ENCODE results near the gene DYNLT4. TPM values are rescaled to one million over a fixed set of nuclear protein-coding genes. Genes with fewer than 3 reads are reported as not detected.

DYNLT4 gene
- total RNA-seq, 1 experiment from 2014 or later, result 0.31 TPM

DNA sequence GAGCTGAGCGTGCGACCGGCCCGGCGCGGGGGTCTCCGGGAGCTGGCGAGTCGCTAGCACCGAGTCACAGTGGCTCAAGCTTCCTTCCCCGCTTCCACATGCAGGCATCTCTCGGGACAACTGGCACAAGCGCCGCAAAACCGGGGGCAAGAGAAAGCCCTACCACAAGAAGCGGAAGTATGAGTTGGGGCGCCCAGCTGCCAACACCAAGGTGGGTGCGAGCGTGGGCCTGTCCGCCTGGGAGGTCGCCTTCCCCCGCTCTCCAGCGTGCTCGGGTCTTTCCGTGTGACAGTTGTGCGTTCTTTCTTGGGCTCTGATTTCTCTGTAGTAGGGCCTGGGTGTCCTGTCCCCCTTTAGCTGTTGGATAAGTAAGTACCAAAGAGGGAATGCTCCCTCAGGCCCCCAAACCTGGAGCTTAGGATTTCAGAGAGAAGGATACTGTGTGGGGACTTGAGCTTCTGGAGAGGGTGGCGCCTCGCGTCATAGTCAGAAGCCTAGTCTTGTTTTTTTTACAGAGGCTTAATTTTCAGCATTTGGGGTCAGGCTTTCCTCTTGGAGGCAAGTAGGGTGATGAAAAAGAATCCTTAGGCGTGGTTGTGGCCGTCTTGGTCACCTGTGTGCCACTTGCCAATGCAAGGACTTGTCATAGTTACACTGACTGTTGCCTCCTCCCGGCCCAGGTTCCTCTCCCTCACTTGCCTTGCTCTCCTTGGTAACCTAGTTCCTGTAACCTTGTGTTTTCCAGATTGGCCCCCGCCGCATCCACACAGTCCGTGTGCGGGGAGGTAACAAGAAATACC, 31.0 kb downstream of the DYNLT4 start (continued):
- TF ChIP-seq, protein P1, sequence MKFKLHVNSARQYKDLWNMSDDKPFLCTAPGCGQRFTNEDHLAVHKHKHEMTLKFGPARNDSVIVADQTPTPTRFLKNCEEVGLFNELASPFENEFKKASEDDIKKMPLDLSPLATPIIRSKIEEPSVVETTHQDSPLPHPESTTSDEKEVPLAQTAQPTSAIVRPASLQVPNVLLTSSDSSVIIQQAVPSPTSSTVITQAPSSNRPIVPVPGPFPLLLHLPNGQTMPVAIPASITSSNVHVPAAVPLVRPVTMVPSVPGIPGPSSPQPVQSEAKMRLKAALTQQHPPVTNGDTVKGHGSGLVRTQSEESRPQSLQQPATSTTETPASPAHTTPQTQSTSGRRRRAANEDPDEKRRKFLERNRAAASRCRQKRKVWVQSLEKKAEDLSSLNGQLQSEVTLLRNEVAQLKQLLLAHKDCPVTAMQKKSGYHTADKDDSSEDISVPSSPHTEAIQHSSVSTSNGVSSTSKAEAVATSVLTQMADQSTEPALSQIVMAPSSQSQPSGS (CRISPR knock-in tag; IDR thresholded peaks at IDR 0.05; ENCODE audit: borderline replicate concordance, low read depth), result no peak
- TF ChIP-seq, protein P2, sequence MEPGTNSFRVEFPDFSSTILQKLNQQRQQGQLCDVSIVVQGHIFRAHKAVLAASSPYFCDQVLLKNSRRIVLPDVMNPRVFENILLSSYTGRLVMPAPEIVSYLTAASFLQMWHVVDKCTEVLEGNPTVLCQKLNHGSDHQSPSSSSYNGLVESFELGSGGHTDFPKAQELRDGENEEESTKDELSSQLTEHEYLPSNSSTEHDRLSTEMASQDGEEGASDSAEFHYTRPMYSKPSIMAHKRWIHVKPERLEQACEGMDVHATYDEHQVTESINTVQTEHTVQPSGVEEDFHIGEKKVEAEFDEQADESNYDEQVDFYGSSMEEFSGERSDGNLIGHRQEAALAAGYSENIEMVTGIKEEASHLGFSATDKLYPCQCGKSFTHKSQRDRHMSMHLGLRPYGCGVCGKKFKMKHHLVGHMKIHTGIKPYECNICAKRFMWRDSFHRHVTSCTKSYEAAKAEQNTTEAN (CRISPR knock-in tag; IDR thresholded peaks at IDR 0.05), result no peak; the same call in 1 of the 2 replicates
- no peak for TF ChIP-seq GRHL2 (CRISPR knock-in tag; IDR thresholded peaks at IDR 0.05; ENCODE audit: insufficient replicate concordance, severe bottlenecking)
- no peak for TF ChIP-seq ZNF219 (CRISPR knock-in tag; IDR thresholded peaks at IDR 0.05; ENCODE audit: borderline replicate concordance)
- no peak for TF ChIP-seq TEAD4 (CRISPR knock-in tag; IDR thresholded peaks at IDR 0.05)
- TF ChIP-seq, protein P3, sequence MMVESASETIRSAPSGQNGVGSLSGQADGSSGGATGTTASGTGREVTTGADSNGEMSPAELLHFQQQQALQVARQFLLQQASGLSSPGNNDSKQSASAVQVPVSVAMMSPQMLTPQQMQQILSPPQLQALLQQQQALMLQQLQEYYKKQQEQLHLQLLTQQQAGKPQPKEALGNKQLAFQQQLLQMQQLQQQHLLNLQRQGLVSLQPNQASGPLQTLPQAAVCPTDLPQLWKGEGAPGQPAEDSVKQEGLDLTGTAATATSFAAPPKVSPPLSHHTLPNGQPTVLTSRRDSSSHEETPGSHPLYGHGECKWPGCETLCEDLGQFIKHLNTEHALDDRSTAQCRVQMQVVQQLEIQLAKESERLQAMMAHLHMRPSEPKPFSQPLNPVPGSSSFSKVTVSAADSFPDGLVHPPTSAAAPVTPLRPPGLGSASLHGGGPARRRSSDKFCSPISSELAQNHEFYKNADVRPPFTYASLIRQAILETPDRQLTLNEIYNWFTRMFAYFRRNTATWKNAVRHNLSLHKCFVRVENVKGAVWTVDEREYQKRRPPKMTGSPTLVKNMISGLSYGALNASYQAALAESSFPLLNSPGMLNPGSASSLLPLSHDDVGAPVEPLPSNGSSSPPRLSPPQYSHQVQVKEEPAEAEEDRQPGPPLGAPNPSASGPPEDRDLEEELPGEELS (CRISPR knock-in tag; IDR thresholded peaks at IDR 0.05), result 0 out of 2 replicates have a peak, but pooled peaks have one; percentile 49
- no peak for TF ChIP-seq CBFB (CRISPR knock-in tag; IDR thresholded peaks at IDR 0.05; ENCODE audit: low read depth)
- no peak for TF ChIP-seq ZNF416 (CRISPR knock-in tag; IDR thresholded peaks at IDR 0.05)
- 0 out of 2 replicates have a peak, but pooled peaks have one; percentile 11 for TF ChIP-seq NR1H2 (CRISPR knock-in tag; IDR thresholded peaks at IDR 0.05)
- no peak for TF ChIP-seq SMAD4 (CRISPR knock-in tag; IDR thresholded peaks at IDR 0.05)
- TF ChIP-seq, protein P4, sequence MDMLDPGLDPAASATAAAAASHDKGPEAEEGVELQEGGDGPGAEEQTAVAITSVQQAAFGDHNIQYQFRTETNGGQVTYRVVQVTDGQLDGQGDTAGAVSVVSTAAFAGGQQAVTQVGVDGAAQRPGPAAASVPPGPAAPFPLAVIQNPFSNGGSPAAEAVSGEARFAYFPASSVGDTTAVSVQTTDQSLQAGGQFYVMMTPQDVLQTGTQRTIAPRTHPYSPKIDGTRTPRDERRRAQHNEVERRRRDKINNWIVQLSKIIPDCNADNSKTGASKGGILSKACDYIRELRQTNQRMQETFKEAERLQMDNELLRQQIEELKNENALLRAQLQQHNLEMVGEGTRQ (CRISPR knock-in tag; IDR thresholded peaks at IDR 0.05), result no peak
- no peak for TF ChIP-seq EMX1 (CRISPR knock-in tag; IDR thresholded peaks at IDR 0.05)
- no peak for TF ChIP-seq SOX15 (CRISPR knock-in tag; IDR thresholded peaks at IDR 0.05)
- TF ChIP-seq IRF2 (CRISPR knock-in tag; IDR thresholded peaks at IDR 0.05; ENCODE audit: borderline replicate concordance, low read depth), result no peak
- TF ChIP-seq MXD4 (CRISPR knock-in tag; IDR thresholded peaks at IDR 0.05; ENCODE audit: borderline replicate concordance), result no peak
- TF ChIP-seq, protein P5, sequence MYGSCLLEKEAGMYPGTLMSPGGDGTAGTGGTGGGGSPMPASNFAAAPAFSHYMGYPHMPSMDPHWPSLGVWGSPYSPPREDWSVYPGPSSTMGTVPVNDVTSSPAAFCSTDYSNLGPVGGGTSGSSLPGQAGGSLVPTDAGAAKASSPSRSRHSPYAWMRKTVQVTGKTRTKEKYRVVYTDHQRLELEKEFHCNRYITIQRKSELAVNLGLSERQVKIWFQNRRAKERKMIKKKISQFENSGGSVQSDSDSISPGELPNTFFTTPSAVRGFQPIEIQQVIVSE (CRISPR knock-in tag; IDR thresholded peaks at IDR 0.05; ENCODE audit: borderline replicate concordance), result no peak
- TF ChIP-seq ZNF671 (CRISPR knock-in tag; IDR thresholded peaks at IDR 0.05), result no peak
- no peak for TF ChIP-seq TEAD1 (CRISPR knock-in tag; IDR thresholded peaks at IDR 0.05)
- no peak for TF ChIP-seq TP53 (CRISPR knock-in tag; IDR thresholded peaks at IDR 0.05)
- no peak for TF ChIP-seq NFYB (CRISPR knock-in tag; conservative IDR thresholded peaks at IDR 0.05; ENCODE audit: low read depth)
- TF ChIP-seq JAZF1 (CRISPR knock-in tag; IDR thresholded peaks at IDR 0.05), result no peak
- TF ChIP-seq, protein P6, sequence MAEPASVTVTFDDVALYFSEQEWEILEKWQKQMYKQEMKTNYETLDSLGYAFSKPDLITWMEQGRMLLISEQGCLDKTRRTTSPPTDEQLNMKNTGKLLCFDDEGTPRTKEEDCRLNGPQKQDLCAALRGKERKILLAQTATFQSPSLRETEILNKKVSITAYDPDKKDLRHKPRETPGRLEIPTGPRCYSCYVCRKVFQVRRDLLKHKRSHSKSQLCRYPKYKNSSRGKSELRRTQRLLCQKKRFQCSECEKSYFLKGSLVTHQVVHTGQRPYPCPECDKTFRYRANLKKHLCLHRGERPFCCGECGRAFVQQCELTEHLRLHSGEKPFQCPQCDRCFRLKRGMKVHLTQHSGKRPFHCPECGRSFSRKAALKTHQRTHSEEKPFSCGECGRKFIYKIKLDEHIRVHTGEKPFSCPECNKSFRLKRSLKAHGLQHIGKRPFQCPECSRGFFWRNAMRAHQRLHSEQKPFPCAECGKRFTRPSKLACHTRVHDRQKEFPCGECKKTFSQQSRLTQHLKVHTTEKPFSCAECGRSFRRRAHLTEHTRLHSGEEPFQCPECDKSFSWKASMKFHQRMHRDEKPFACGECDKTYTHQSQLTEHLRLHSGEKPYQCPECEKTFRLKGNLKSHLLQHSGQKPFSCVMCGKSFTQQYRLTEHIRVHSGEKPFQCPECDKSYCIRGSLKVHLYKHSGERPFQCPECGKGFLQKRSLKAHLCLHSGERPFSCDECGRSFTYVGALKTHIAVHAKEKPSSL (CRISPR knock-in tag; conservative IDR thresholded peaks at IDR 0.05), result no peak
- TF ChIP-seq, protein P7, sequence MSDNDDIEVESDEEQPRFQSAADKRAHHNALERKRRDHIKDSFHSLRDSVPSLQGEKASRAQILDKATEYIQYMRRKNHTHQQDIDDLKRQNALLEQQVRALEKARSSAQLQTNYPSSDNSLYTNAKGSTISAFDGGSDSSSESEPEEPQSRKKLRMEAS (CRISPR knock-in tag; IDR thresholded peaks at IDR 0.05), result no peak
- TF ChIP-seq, protein P8, sequence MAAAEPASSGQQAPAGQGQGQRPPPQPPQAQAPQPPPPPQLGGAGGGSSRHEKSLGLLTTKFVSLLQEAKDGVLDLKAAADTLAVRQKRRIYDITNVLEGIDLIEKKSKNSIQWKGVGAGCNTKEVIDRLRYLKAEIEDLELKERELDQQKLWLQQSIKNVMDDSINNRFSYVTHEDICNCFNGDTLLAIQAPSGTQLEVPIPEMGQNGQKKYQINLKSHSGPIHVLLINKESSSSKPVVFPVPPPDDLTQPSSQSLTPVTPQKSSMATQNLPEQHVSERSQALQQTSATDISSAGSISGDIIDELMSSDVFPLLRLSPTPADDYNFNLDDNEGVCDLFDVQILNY (CRISPR knock-in tag; IDR thresholded peaks at IDR 0.05), result no peak
- TF ChIP-seq, protein P9, sequence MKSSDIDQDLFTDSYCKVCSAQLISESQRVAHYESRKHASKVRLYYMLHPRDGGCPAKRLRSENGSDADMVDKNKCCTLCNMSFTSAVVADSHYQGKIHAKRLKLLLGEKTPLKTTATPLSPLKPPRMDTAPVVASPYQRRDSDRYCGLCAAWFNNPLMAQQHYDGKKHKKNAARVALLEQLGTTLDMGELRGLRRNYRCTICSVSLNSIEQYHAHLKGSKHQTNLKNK (CRISPR knock-in tag; IDR thresholded peaks at IDR 0.05), result no peak

All from WTC11 (cell line).